Astrocyte of the cerebellum (primary cell): Measurements from ENCODE around the gene GNB1L.

ENCODE experiments used
- DNase-seq: peaks from one replicate; pipeline ENCODE4 v3.0.0-alpha.2; 2011; ENCODE audit warnings: low read depth
- H3K4me3 ChIP-seq: 2 replicates; pipeline ENCODE4 v1.5.1; 2011; ENCODE audit warnings: mild to moderate bottlenecking, low read depth, low read length, moderate library complexity
- CTCF ChIP-seq: IDR thresholded peaks from 2 replicates; pipeline ENCODE4 v1.5.1; 2012; ENCODE audit warnings: low read length, low read depth, moderate library complexity, mild to moderate bottlenecking; ENCODE audit errors: missing control alignments
- in situ Hi-C: cut with HindIII; loops from 2 replicates; pipeline ENCODE4 v1.10.0; 2017; ENCODE audit warnings: low sequenced_read_pairs

The GNB1L gene

GRCh38 chr22:19846620-19847344 is 7.9 kb downstream of the GNB1L start:
- no peak for TF ChIP-seq CTCF
- no peak for DNase-seq
- no peak overlapping the region for H3K4me3 ChIP-seq
- in situ Hi-C loops, result no loop called here

GRCh38 chr22:19845054-19845722 is 9.5 kb downstream of the GNB1L start:
- DNase-seq, result no peak
- no peak for TF ChIP-seq CTCF
- H3K4me3 ChIP-seq, result no peak overlapping the region
- in situ Hi-C loops, result no loop called here

- TF ChIP-seq CTCF, result peak; percentile 26
- no peak overlapping the region for H3K4me3 ChIP-seq
- DNase-seq, result no peak
- in situ Hi-C loops, result no loop called here
Observed at GRCh38 chr22:19844377-19845053, 10.2 kb downstream of the GNB1L start.

- no peak overlapping the region for H3K4me3 ChIP-seq
- in situ Hi-C loops, result no loop called here
- TF ChIP-seq CTCF, result no peak
- DNase-seq, result no peak
Observed at GRCh38 chr22:19843857-19844376, 10.8 kb downstream of the GNB1L start.

- in situ Hi-C loops, result no loop called here
- no peak for TF ChIP-seq CTCF
- DNase-seq, result no peak
- H3K4me3 ChIP-seq, result no peak overlapping the region
Observed at GRCh38 chr22:19843107-19843856, 11.4 kb downstream of the GNB1L start.
